Measurements from ENCODE around the gene OTUB2. TPM values are rescaled to one million over a fixed set of nuclear protein-coding genes. Genes with fewer than 3 reads are reported as not detected.

The OTUB2 gene
- polyA plus RNA-seq, 1 of the 3 experiments (the other 2 are of a cell fraction) = 1.4 TPM

- CTCF ChIA-PET = interaction anchor here (1.0 to 3.0 kb wide), 6 partner anchors 9 to 80 kb away, joined by 3 to 17 read pairs (median 6); no protein-coding TSS in a partner anchor
- Histone ChIP-seq H3K4me2 (no peak overlapping the region), H3K9me3 (no peaks in the 10 kb centered on the region), H3K9ac (no peak overlapping the region), H3K4me1 (ENCODE audit: control insufficient read depth in 1 of 2, insufficient read depth in 2 of 2, low read depth in 1 of 2, low read length in 1 of 2) (no peaks in the 10 kb centered on the region; a peak in 1 of 4 replicates), H3K4me3 (ENCODE audit: low read depth in 2 of 2, low read length in 1 of 2) (no peak overlapping the region), H3K9me2 (no peaks in the 10 kb centered on the region), H2AFZ (ENCODE audit: low read depth) (no peak overlapping the region), H4K20me1 (ENCODE audit: insufficient read depth) (peaks cover 8% of the 10 kb centered on the region; the same call in 1 of the 2 replicates), H3F3A (replicated peaks; ENCODE audit: insufficient read depth) (no peaks in the 10 kb centered on the region), H3K36me3 (replicated peaks in 1 of 2; ENCODE audit: control insufficient read depth in 1 of 2, insufficient read depth in 2 of 2, low read length in 1 of 2) (peaks cover 62 to 93% of the 10 kb centered on the region in 2 experiments), H3K79me2 (ENCODE audit: insufficient read depth) (peaks cover 17% of the 10 kb centered on the region; the same call in 1 of the 2 replicates), H3K27me3 (ENCODE audit: insufficient read depth) (no peaks in the 10 kb centered on the region), H3K27ac (ENCODE audit: low read depth in 2 of 2, low read length in 1 of 2) (no peak overlapping the region)
- POLR2A ChIA-PET = no interaction called here
- WGBS (ENCODE audit: low lambda C conversion rate) = 97% methylated on average over 6 of the region's 6 CpGs
- no peak for DNase-seq
- TF ChIP-seq USF1 (IDR thresholded peaks at IDR 0.05; ENCODE audit: borderline replicate concordance, low read depth) (no peak), IRF3 (IDR thresholded peaks at IDR 0.05; ENCODE audit: low read depth, low read length) (no peak), RAD21 (IDR thresholded peaks at IDR 0.05; ENCODE audit: low read length) (no peak), MXI1 (IDR thresholded peaks at IDR 0.05; ENCODE audit: low read depth, low read length) (no peak), MAX (IDR thresholded peaks at IDR 0.05; ENCODE audit: low read depth) (no peak), TEAD4 (IDR thresholded peaks at IDR 0.05; ENCODE audit: borderline replicate concordance, insufficient read depth) (no peak), JUND (IDR thresholded peaks at IDR 0.05) (no peak)
Observed at GRCh38 chr14:94056579-94057308, 30.6 kb downstream of the OTUB2 start.

- H3K27me3 ChIP-seq (ENCODE audit: insufficient read depth) = no peaks in the 10 kb centered on the region
- no peak for DNase-seq
- no peak overlapping the region for H3K9ac ChIP-seq
- no peak overlapping the region for H2AFZ ChIP-seq (ENCODE audit: low read depth)
- no peaks in the 10 kb centered on the region for H3F3A ChIP-seq (replicated peaks; ENCODE audit: insufficient read depth)
- peaks cover 26% of the 10 kb centered on the region; the same call in 1 of the 2 replicates for H3K79me2 ChIP-seq (ENCODE audit: insufficient read depth)
- no peak overlapping the region for H3K4me2 ChIP-seq
- CTCF ChIA-PET = interaction anchor here (0.9 to 2.5 kb wide), 3 partner anchors 22 to 79 kb away, joined by 4 to 17 read pairs (median 8); no protein-coding TSS in a partner anchor
- POLR2A ChIA-PET = no interaction called here
- no peak overlapping the region; a peak in 1 of 4 replicates for H3K4me3 ChIP-seq (ENCODE audit: low read depth in 2 of 2, low read length in 1 of 2)
- no peaks in the 10 kb centered on the region for H3K9me2 ChIP-seq
- WGBS (ENCODE audit: low lambda C conversion rate) = 95% methylated on average over 1 of the region's 1 CpG
- no peaks in the 10 kb centered on the region for H3K9me3 ChIP-seq
- peaks cover 21% of the 10 kb centered on the region; the same call in 1 of the 2 replicates for H4K20me1 ChIP-seq (ENCODE audit: insufficient read depth)
- H3K27ac ChIP-seq (ENCODE audit: low read depth in 2 of 2, low read length in 1 of 2) = no peak overlapping the region
- H3K36me3 ChIP-seq (replicated peaks in 1 of 2; ENCODE audit: control insufficient read depth in 1 of 2, insufficient read depth in 2 of 2, low read length in 1 of 2) = peaks cover 58 to 90% of the 10 kb centered on the region in 2 experiments
- H3K4me1 ChIP-seq (ENCODE audit: control insufficient read depth in 1 of 2, insufficient read depth in 2 of 2, low read depth in 1 of 2, low read length in 1 of 2) = peaks cover 0 to 7% of the 10 kb centered on the region in 2 experiments; a peak in 2 of 4 replicates
- TF ChIP-seq FOXM1 (IDR thresholded peaks at IDR 0.05; ENCODE audit: low read depth) (no peak), MEF2A (IDR thresholded peaks at IDR 0.05; ENCODE audit: borderline replicate concordance, low read depth) (no peak), MAX (IDR thresholded peaks at IDR 0.05; ENCODE audit: low read depth) (no peak), YY1 (IDR thresholded peaks at IDR 0.05; ENCODE audit: low read depth) (no peak), TCF12 (IDR thresholded peaks at IDR 0.05) (no peak), FOXJ3 (CRISPR knock-in tag; IDR thresholded peaks at IDR 0.05) (no peak), MXI1 (IDR thresholded peaks at IDR 0.05; ENCODE audit: low read depth, low read length) (no peak), RCOR1 (IDR thresholded peaks at IDR 0.05; ENCODE audit: low read length) (no peak), SMC3 (IDR thresholded peaks at IDR 0.05; ENCODE audit: low read depth, low read length) (no peak), NFIC (IDR thresholded peaks at IDR 0.05; ENCODE audit: borderline replicate concordance) (no peak), JUND (IDR thresholded peaks at IDR 0.05) (no peak), TEAD4 (IDR thresholded peaks at IDR 0.05; ENCODE audit: borderline replicate concordance, insufficient read depth) (no peak), NRF1 (IDR thresholded peaks at IDR 0.05; ENCODE audit: low read depth, low read length) (no peak), CHD2 (IDR thresholded peaks at IDR 0.05; ENCODE audit: low read length, partially characterized antibody) (no peak), REST (IDR thresholded peaks at IDR 0.05; ENCODE audit: low read depth, low read length) (no peak), PBX3 (IDR thresholded peaks at IDR 0.05) (no peak)
Observed at GRCh38 chr14:94058128-94058673, 32.1 kb downstream of the OTUB2 start.
